Measurements from ENCODE around the gene RABL2B.

Gene RABL2B

DNA sequence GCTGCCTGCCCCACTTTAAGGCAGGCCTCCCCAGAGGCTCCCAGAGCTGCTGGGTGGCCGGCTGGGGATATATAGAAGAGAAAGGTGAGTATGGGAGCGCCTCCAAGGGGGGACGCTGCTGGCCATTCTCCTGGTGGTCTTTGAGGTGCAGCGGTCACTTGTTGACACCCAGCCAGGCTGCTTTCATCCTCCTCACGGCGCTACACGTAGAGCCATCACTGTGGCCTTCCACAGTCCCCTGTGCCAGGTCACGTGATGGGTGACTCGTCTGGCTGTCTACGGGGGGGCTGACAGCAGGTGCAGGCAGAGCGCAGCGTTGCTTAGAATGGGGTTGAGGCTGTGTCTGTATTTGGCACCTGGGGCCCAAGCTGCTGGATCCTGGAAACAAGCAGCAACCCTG lies 43.5 kb downstream of the RABL2B start:
- DNase-seq (ENCODE audit: low read depth, low spot score): no peak
- no peak overlapping the region for H3K4me3 ChIP-seq (ENCODE audit: low read length)

DNA sequence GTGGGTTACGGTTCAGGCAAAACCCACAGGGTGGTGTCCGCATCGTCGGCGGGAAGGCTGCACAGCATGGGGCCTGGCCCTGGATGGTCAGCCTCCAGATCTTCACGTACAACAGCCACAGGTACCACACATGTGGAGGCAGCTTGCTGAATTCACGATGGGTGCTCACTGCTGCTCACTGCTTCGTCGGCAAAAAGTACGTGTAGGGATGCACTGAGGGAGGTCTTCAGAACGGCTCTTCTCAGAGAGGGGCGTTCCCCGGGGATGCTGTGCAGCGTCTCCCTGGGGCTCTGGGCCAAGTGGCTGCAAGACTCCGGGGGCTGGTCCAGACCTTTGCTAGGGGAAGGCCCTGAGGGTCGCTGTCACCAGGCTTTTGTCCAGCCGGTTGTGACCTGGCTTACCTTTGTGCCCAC lies 44.2 kb downstream of the RABL2B start:
- no peak for DNase-seq (ENCODE audit: low read depth, low spot score)
- H3K4me3 ChIP-seq (ENCODE audit: low read length): no peak overlapping the region

GRCh38 chr22:50738649-50739227 lies 44.7 kb downstream of the RABL2B start:
- H3K4me3 ChIP-seq (ENCODE audit: low read length): no peak overlapping the region
- DNase-seq (ENCODE audit: low read depth, low spot score): no peak

- no peak within 1 kb of the TSS for H3K4me3 ChIP-seq (ENCODE audit: low read length)
- no peak for DNase-seq (ENCODE audit: low read depth, low spot score)
Measured at GRCh38 chr22:50737728-50738648, 45.4 kb downstream of the RABL2B start, which contains the start of gene ACR. ACR (plus strand) TSS chr22:50738204; CDS start chr22:50738236, 32 bp downstream.

GRCh38 chr22:50735739-50736030 lies 47.8 kb downstream of the RABL2B start:
- H3K4me3 ChIP-seq (ENCODE audit: low read length): no peak overlapping the region
- DNase-seq (ENCODE audit: low read depth, low spot score): no peak

DNA sequence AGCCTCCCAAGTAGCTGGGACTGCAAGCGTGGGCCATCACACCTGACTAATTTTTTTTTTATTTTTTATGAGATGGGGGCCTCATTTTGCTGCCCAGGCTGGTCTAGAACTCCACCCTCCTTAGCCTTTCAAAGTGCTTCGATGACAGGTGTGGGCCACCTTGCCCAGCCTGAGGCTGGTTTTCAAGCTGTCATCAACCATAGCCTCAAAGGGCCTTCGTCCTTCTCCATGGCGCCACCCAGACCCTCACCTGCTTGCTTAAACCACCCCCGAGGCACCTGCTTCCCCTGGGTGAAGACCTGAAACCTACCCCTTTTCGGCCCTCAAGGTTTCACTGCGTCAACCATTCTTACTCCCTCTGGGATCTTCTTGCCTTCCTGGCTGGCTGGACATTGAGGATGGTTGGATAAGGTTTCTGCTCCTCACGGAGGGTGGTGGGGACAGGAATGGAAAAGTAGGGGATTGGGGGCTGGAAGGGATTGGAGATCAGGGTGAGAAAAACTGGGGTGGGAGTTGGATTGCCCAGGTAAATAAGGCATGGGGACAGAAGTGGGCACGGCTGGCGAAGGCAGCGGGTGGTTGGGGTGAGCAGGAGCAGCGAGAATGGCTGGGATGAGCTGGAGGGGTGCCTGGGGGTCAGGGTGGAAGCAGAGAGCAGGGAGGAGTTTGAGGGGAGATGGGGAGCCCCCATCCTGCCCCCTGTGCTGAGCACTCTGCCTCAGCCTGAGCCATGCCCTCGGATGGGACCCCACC lies 48.3 kb downstream of the RABL2B start:
- H3K4me3 ChIP-seq (ENCODE audit: low read length): no peak overlapping the region
- DNase-seq (ENCODE audit: low read depth, low spot score): no peak

GRCh38 chr22:50734343-50734771 lies 49.1 kb downstream of the RABL2B start:
- DNase-seq (ENCODE audit: low read depth, low spot score): no peak
- no peak overlapping the region for H3K4me3 ChIP-seq (ENCODE audit: low read length)

DNA sequence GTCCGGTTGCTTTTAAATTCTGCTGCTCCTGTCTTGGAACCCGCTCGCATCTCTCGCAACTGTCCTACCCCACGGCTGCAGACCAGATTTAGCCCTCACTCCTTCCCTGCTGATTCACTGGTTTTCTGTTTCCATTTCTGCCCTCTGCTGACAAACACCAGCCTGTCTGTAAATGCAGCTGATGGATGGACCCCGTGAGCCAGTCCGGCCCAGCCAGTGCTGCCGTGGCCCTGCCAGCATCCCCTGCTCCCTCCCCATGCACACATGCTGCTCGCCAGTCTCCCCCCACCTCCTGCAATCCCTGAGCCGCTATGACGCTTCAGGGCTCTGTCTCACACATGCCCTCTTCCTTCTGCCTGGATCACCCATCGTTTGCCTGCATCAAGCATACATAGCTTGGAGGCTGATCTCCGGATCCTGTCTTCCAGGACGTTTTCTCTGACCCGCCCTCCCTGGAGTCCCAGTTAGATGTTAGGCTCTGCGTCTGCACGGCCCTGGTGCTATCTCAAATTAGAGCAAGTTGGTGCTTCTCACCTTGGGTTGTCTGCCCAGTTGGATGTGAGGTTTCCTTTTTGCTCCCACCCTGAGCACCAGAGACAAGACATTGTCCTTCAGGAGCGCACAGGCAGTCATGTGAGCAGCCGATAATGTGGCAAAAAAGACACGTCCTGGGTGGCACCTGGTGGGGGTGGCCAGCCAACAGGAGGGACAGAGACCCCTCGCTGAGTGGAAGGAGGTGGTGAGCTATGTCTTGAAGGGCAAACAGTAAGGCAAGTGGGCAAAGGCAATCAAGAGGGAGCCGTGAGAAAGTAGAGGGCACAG lies 49.7 kb downstream of the RABL2B start:
- DNase-seq (ENCODE audit: low read depth, low spot score): no peak
- H3K4me3 ChIP-seq (ENCODE audit: low read length): no peak overlapping the region

GRCh38 chr22:50732681-50733080 lies 50.8 kb downstream of the RABL2B start:
- no peak for DNase-seq (ENCODE audit: low read depth, low spot score)
- no peak overlapping the region for H3K4me3 ChIP-seq (ENCODE audit: low read length)

DNA sequence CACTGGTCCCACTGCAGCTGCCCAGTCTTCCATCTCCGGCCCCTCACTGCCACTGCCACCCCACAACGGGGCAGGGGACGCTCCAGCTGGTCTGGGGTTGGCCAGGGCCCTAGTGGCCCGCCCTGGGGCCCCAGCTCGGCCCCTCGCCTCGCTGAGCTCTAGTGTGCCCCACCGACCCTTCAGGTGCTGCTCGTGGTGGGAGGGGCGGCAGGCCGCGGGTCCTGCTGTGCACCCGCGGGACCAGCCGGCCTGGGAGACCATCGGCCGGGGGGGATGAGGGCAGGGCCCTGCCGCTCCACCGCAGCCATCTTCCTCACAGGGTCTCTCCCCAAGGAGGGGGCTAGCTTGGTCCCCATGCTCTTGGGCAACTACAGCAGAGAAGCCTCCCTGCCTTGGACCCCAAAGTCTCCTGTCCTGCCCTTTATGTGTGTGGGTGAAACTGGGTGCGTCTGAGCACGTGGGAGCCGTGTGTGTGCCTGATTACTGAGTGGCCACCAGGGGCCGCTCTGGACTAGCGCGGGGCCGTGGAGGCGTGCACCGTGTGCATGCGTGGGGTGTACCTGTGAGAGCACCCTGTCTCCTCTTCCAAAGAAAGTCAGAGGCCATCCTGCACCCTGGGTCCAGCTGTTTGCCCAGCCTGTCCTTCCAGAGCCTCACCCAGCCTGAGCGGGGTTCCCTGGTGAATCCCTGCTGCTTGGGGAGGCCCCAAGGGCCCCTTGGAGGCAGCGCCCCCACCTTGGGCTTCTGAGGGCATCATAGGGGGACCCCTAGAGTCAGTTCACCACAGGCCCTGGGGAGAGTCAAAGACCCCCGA lies 51.4 kb downstream of the RABL2B start:
- no peak overlapping the region for H3K4me3 ChIP-seq (ENCODE audit: low read length)
- peak; percentile 8 for DNase-seq (ENCODE audit: low read depth, low spot score)

DNA sequence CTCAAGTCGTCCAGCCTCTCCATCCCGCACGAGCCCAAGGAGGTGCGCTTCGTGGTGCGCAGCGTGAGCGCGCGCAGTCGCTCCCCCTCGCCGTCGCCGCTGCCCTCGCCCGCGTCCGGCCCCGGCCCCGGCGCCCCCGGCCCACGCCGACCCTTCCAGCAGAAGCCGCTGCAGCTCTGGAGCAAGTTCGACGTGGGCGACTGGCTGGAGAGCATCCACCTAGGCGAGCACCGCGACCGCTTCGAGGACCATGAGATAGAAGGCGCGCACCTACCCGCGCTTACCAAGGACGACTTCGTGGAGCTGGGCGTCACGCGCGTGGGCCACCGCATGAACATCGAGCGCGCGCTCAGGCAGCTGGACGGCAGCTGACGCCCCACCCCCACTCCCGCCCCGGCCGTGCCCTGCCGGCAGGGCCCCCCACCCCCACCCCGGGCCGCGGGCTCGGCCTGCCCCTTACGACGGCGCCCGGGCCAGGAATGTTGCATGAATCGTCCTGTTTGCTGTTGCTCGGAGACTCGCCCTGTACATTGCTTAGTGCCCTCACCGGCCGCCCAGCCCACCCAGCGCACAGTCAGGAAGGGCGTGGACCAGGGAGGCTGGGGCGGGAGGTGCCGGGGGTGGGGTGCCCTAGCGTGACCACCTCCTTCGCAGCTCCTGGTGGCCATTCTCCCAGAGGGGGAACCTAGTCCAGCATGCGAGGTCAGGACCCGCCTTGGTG lies 52.3 kb downstream of the RABL2B start:
- no peak for DNase-seq (ENCODE audit: low read depth, low spot score)
- H3K4me3 ChIP-seq (ENCODE audit: low read length): no peak overlapping the region

DNA sequence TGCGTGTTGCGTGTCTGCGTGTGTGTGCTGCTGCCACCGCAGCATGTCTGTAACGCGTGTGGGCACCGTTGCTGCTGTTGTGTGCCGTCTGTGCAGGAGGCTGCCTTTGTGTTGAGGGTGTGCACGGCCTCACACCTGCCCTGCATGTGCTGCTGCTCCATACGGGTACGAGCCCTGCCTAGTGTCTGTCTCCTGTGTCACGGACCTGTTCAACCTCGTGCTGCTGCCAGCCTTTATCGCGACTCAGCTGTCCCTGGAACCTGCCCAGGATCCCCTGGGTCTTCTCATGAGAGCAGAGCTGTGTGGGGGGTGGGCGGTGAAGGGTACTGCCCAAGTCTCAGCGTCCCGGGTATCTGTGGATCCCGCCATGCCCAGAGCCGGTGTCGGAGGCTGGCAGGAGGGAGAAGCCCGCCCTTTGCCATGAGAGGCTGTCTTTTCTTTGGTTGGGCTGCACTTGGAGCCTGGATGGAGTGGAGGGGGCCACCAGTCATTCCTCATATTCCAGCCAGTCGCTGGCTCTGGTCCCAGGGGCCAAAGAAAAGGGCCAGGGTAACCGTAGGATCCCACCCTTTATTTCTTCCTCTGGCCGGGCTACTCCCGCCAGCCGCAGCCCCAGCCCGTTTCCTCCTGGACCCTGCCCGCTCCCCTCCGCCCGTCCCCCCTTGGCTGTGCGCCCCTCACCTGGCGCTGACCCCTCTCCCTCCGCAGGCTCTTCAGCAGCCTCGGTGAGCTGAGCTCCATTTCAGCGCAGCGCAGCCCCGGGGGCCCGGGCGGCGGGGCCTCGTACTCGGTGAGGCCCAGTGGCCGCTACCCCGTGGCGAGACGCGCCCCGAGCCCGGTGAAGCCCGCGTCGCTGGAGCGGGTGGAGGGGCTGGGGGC lies 53.2 kb downstream of the RABL2B start:
- DNase-seq (ENCODE audit: low read depth, low spot score): no peak
- H3K4me3 ChIP-seq (ENCODE audit: low read length): no peak overlapping the region

- H3K4me3 ChIP-seq (ENCODE audit: low read length): no peak overlapping the region
- no peak for DNase-seq (ENCODE audit: low read depth, low spot score)
Measured at GRCh38 chr22:50729391-50730012, 53.9 kb downstream of the RABL2B start.

DNA sequence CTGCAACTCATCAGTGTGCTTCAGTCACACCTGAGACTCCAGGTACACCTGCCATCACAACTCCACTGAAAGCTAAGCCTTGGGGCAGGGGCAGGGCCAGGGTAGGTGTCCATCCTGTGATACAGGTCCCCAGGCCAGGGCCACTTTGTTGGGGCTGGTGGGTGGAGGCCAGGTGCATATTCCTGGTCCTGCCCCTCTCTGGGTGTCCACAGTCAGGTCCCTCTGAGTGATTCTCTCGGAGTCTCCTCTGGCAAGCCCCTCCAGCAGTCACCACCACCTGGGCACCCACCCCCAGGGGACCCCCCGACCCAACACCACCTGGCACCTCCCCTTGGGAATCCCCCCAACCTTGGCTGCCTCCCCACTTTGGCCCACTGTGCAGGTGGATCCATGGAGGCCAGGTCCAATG lies 54.9 kb downstream of the RABL2B start:
- H3K4me3 ChIP-seq (ENCODE audit: low read length): no peak overlapping the region
- DNase-seq (ENCODE audit: low read depth, low spot score): no peak

GRCh38 chr22:50727678-50728522 lies 55.5 kb downstream of the RABL2B start:
- no peak for DNase-seq (ENCODE audit: low read depth, low spot score)
- H3K4me3 ChIP-seq (ENCODE audit: low read length): no peak overlapping the region
